Parathyroid adenoma (tissue), 2 donors: ENCODE results near the gene SRBD1.

Source experiments
- H2AFZ ChIP-seq: fragments of 300-600 bp; sonication (generic); one replicate; pipeline ENCODE4 v1.7.0; 2017; ENCODE audit warnings: antibody characterized with exemption, mild to moderate bottlenecking
- H3K27ac ChIP-seq: fragments of 300-600 bp; sonication (generic); one replicate; pipeline ENCODE4 v1.7.0; 2017
- H3K27me3 ChIP-seq: fragments of 300-600 bp; sonication (generic); one replicate; pipeline ENCODE4 v1.7.0; 2017; ENCODE audit warnings: low read length; ENCODE audit not compliant: control insufficient read depth, insufficient read depth
- H3K36me3 ChIP-seq: fragments of 300-600 bp; sonication (generic); one replicate; pipeline ENCODE4 v1.7.0; 2017; ENCODE audit warnings: low read length; ENCODE audit not compliant: control insufficient read depth, insufficient read depth
- H3K4me1 ChIP-seq: fragments of 300-600 bp; sonication (generic); one replicate; pipeline ENCODE4 v1.7.0; 2017; ENCODE audit warnings: control low read depth
- H3K4me2 ChIP-seq: fragments of 300-600 bp; sonication (generic); one replicate; pipeline ENCODE4 v1.7.0; 2017; ENCODE audit warnings: low read length
- H3K4me3 ChIP-seq: fragments of 300-600 bp; sonication (generic); one replicate; pipeline ENCODE4 v1.7.0; 2017; ENCODE audit warnings: low read depth, low read length
- H3K79me2 ChIP-seq: fragments of 300-600 bp; sonication (generic); one replicate; pipeline ENCODE4 v1.7.0; 2017; ENCODE audit warnings: control low read depth
- H3K9ac ChIP-seq: fragments of 300-600 bp; sonication (generic); one replicate; pipeline ENCODE4 v1.7.0; 2017; ENCODE audit warnings: mild to moderate bottlenecking
- H3K9me3 ChIP-seq: fragments of 300-600 bp; sonication (generic); one replicate; pipeline ENCODE4 v1.7.0; 2017; ENCODE audit warnings: low read length; ENCODE audit not compliant: control insufficient read depth
- CTCF ChIP-seq: fragments of 300-600 bp; sonication (generic); IDR thresholded peaks from one replicate; pipeline ENCODE4 v1.7.0; 2017; ENCODE audit warnings: antibody characterized with exemption, mild to moderate bottlenecking
- donor health status: primary hyperparathyroidism.

The SRBD1 gene, protein sequence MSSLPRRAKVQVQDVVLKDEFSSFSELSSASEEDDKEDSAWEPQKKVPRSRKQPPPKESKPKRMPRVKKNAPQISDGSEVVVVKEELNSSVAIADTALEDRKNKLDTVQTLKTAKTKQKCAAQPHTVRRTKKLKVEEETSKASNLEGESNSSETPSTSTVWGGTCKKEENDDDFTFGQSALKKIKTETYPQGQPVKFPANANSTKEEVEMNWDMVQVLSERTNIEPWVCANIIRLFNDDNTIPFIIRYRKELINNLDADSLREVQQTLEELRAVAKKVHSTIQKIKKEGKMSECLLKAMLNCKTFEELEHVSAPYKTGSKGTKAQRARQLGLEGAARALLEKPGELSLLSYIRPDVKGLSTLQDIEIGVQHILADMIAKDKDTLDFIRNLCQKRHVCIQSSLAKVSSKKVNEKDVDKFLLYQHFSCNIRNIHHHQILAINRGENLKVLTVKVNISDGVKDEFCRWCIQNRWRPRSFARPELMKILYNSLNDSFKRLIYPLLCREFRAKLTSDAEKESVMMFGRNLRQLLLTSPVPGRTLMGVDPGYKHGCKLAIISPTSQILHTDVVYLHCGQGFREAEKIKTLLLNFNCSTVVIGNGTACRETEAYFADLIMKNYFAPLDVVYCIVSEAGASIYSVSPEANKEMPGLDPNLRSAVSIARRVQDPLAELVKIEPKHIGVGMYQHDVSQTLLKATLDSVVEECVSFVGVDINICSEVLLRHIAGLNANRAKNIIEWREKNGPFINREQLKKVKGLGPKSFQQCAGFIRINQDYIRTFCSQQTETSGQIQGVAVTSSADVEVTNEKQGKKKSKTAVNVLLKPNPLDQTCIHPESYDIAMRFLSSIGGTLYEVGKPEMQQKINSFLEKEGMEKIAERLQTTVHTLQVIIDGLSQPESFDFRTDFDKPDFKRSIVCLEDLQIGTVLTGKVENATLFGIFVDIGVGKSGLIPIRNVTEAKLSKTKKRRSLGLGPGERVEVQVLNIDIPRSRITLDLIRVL

GRCh38 chr2:45611020-45611859 lies at the start of gene SRBD1:
Gene SRBD1, minus strand, starts transcription at chr2:45611267. Its CDS starts 5,826 bp downstream, at chr2:45605441.
- TF ChIP-seq CTCF, result no peak
- Histone ChIP-seq H3K9me3 (no peaks in the 10 kb centered on the region), H3K4me3 (peak within 1 kb of the TSS; percentile 80), H3K79me2 (peaks cover 24% of the 10 kb centered on the region), H3K9ac (peak within 1 kb of the TSS; percentile 51), H3K36me3 (no peaks in the 10 kb centered on the region), H3K27ac (peak within 1 kb of the TSS; percentile 86), H2AFZ (peak within 1 kb of the TSS; percentile 79), H3K4me1 (peaks cover 9% of the 10 kb centered on the region), H3K27me3 (no peaks in the 10 kb centered on the region), H3K4me2 (peak within 1 kb of the TSS; percentile 48)

GRCh38 chr2:45654250-45654649 lies 43.2 kb upstream of the SRBD1 start:
- H3K27ac ChIP-seq, result no peak overlapping the region
- no peak overlapping the region for H2AFZ ChIP-seq
- no peak overlapping the region for H3K9ac ChIP-seq
- H3K27me3 ChIP-seq, result no peaks in the 10 kb centered on the region
- no peak overlapping the region for H3K4me2 ChIP-seq
- H3K4me1 ChIP-seq, result peaks cover 20% of the 10 kb centered on the region
- H3K4me3 ChIP-seq, result no peak overlapping the region
- no peak for TF ChIP-seq CTCF
- peaks cover 53% of the 10 kb centered on the region for H3K79me2 ChIP-seq
- H3K9me3 ChIP-seq, result no peaks in the 10 kb centered on the region
- H3K36me3 ChIP-seq, result no peaks in the 10 kb centered on the region

DNA sequence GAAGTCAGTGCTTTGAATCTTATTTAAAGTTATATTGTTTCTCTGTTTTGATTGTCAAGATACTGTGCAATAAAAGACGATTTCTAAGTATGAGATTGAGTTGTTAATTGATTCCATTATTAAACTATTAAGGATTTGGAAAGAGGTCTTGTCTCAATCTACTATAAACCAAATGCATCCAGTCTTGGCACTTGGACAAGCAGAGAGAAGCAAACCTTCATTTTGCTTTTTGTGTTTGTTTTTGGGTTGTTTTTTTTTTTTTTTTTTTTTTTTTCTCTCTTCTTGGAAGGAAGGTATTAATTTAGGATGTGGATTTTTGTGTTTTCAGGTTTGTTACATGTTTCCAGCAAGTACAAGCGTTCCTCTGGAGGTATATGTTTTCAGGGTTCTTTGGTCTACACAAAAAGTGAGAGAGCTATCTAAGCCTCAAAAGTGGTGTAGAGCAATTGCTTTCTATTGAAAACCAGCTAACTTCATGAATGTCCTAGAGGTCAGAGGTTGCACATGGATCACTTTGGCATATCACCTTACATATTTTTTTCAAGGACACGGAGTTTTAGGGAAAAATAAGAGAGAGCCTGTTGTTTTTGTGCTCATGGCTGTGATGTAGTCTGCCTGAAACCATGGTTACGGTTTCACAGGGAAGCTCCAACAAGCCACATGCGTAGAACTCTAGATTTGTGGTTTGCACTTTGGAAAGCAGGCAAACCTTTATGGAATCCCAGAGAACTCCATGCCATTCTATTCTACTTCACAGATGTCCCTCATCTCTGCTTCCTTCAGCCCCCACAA lies 42.3 kb upstream of the SRBD1 start:
- TF ChIP-seq CTCF, result no peak
- no peaks in the 10 kb centered on the region for H3K9me3 ChIP-seq
- H3K4me1 ChIP-seq, result peaks cover 20% of the 10 kb centered on the region
- H3K9ac ChIP-seq, result no peak overlapping the region
- no peaks in the 10 kb centered on the region for H3K27me3 ChIP-seq
- no peaks in the 10 kb centered on the region for H3K36me3 ChIP-seq
- peak overlapping the region; percentile 98 for H3K27ac ChIP-seq
- H3K79me2 ChIP-seq, result peaks cover 47% of the 10 kb centered on the region
- no peak overlapping the region for H2AFZ ChIP-seq
- H3K4me3 ChIP-seq, result peak overlapping the region; percentile 95
- H3K4me2 ChIP-seq, result peak overlapping the region; percentile 86
